ENCODE measurements around the gene SH3RF3. TPM values are rescaled to one million over a fixed set of nuclear protein-coding genes. Genes with fewer than 3 reads are reported as not detected.

The SH3RF3 gene
- polyA plus RNA-seq, 12 donors: 3.3 to 7.5 (median 4.7) TPM; not detected in 1

DNA sequence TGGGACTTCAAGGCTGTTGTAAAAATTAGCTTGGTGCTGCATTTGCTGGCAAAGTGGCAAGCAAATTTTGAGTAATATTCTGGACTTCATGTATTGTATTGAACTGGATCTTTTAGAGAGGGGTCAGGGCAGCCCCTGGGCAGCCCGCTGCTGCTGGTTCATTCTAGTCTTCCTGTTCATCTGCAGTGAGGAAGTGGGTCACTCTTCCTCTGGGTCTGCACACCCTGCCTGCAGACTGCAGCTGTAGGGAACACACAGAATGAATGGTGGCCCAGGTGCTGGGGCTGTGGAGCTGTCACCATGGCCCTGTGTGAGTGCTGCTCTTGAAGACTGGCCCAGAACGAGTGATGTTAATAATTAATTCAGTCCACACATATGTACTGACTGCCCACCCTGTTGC, 9.4 kb downstream of the SH3RF3 start:
- no peak for DNase-seq

DNA sequence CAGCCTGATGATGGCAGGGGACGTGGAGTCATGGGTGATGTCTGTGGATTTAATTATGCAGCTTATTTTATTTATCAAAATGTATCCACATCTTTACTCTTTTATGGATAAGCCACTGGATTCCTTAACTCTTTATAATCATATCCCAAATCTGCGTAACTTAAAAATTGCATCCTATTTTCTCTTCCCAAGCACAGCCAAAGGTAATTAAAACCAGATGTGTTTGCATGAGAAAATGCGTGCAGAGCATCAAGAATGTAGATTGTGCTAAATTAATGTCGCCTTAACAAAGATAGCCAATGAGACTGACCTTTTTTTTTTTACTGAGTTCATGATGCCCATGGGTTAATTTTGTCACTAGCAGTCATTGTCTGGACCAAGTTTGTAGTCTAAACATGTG, 10.0 kb downstream of the SH3RF3 start:
- no peak for DNase-seq

DNA sequence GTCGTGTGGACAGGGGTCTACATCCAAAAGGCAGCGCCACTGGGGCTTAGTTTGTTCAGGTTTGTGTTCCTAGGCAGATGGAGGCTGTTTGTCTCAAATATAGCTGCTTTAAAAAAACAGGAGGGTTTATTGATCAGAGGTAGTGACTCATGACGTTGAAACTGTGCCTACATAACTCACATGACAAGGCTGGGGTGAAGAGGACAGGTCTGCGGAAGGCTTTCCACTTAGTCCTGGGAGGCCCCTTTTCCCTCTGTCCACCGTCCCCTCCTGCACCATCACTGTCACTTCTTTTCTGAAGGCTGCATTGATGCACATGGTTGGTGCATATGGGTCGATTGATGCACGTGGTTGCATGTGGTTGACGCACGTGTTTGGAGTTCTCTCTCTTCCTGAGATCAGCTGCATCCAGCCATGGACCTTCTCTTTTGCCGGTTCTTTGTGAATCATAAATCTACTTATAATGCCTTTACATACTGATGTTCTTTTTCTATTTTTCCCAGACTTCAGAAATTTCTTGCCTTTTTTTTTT, 10.9 kb downstream of the SH3RF3 start:
- no peak for DNase-seq

DNA sequence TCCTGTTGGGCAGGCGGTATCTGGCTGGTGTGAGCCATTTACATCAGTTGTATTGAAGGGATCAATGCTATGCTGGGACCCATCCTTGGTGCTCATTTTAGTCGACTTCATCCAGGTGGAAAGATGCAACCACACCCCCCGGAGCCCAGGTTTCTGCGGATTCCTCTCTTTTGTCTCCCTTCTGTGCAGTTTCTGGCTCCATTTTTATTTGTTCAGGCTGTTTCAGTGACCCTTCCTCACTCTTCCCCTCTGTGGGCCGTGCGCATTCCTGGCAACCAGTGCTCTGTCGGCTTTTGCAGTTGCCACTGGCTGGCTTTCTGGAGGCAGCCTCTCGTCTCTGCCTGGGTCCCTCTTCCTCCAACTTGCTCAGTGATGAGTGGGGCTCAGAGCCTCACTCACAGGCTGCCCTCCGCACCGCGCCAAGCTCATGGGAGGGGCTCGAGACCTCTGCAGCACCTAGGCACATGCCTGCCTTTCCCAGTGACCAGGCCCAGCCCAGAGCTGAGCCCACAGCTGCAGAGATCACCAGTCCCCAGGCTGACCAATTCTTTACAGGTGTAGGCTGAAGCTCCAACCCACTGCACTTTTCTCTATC, 12.1 kb downstream of the SH3RF3 start:
- DNase-seq: no peak

DNA sequence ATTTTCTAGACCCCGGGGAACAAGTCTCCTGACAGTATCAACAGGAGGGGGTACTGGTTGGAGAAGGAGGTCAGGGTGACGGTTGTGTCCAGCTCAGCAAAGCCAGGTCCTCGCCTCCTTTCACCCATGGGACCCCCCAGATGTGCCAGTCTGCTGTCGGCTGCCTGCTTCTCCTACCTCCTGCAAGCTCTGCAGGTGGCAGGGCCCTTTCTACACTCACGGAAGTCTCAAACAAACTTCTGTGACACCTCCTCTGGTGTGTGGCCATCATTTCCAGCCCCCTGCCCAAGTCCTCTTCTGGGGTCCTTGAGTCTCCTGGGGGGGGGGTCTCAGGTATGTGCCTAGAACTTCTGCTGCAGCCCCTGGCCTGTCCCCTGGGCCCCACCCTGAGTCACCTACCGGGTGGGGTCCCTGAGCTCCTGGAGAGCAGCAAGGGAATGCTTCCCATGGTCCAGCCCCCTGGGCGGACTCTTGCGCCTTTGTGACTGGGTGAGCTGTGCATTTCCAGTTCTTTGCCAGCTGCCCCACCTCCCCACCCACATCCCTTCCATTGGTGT, 12.8 kb downstream of the SH3RF3 start:
- DNase-seq: no peak

DNA sequence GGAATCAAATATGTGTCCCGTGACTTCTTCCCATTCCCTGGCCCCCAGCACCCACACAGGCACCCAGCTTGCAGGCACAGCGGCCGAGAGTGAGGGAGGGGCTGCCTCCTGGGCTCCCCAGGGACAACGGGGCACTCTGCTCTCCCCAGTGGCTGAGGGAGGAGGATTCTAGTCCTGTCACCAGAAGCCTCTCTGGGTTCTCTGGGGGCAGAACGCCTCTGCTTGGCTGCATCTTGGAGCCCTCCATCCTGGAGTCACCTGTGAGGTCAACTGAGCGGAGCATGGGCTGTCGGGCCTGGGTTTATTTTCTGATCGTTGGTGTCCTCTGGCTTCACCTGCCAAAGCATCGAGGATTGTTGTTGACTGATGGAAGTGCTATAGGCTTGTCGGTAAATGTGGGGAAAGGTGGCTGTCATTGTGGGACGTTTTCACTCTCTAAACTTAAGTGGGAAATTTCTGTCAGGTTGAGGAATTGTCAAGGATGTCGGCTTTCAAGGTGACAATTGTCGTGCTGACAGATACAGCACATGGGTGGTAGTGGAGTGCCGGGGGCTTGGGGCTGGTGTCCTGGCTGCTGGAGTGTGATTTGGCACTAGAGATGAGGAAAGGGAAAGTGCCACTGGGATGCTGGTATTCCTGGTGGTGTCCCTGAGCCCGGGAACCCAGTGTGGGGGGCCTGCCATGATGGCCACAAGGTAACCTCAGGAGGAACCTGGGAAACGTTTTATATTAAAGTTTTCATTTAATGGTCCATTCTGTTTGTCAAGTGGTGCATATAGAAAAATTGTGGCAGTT, 13.6 kb downstream of the SH3RF3 start:
- no peak for DNase-seq

DNA sequence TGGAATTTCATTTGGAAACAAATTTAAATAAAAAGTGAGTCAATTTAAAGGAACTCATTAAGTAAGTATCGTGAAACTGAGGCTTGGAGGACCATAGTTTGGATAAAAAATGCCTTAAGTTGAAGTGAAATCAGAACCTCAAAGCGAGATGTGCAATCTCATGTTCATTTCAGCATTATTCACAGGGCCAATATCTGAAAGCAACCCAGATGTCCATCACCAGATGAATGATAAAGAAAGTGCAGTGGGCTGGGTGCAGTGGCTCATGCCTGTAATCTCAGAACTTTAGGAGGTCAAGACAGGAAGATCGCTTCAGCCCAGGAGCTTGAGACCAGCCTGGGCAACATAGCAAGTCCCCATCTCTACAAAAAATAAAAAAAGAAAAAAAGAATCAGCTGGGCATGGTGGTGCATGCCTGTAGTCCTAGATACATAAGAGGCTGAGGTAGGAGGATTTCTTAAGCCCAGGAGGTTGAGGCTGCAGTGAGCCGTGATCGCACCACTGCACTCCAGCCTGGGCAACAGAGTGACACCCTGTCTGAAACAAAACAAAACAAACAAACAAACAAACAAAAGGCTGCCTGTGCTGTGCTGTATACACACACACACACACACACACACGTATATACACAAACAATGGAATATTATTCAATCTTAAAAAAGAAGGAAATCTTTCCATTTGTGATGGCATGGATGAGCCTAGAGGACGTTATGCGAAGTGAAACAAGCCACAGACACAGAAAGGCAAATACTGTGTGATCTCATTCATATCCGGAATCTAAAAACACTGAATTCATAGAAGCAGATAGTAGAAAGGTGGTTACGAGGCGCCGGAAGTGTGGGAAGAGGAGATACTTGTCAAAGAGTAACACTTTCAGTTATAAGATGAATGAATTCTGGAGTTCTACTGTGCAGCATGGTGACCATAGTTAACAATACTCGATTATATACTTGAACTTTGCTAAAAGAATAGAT, 14.5 kb downstream of the SH3RF3 start:
- no peak for DNase-seq

DNA sequence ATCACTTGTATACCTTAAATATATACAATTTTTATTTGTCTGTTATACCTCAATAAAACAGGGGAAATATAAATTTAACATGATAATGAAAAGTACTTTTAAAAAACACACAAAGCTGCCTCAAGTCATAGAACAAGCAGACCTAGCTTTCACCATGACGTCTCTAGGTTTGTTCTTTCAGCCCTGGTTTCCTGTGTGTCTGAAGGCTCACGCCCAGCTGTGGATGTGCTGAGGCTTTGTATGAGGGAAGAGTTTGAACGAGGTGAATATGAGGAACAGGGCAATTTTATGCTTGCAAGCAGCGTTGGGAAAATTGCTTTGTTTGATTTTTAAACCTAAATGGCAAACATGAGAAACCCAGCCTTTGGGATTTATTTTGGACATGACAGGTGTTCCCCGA, 15.3 kb downstream of the SH3RF3 start:
- DNase-seq: no peak

DNA sequence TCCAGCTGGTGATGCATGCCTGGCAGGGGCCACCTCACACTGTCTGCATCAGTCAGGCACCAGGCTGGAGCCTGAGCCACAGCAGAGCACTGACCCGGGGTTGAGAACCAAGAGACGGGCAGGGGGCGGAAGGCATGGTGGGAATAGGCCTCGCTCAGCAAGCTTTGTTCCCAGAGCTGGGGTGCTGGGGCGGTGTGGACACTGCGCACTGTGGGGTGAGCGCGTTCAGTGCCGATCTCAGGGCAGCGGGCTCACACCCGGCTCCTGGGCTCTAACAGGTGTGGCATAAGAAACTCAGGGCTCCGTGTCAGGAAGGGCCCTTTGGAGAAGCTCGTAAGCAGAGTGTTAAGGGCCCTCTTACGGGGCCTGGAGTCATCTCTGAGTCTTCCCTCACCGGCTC, 15.7 kb downstream of the SH3RF3 start:
- DNase-seq: no peak

DNA sequence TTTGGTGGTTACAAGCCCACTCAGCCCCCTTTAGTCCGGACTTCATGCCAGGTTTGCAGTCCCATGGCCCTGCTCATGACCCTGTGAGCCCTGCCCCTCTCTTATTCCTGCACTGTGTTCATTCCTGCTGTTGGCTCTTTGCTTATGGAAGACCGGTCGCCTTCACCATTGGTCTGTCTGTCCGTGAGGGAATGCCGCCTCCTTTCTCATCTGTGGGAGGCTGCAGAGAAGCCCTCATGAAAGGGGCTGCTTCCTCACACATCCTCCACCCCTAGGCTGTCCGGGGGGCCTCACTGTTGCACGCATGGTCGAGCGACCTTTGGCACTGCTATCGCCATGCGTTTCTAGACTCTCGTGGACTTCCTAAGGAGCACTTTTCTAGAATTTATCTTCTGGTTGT, 16.3 kb downstream of the SH3RF3 start:
- DNase-seq: no peak

DNA sequence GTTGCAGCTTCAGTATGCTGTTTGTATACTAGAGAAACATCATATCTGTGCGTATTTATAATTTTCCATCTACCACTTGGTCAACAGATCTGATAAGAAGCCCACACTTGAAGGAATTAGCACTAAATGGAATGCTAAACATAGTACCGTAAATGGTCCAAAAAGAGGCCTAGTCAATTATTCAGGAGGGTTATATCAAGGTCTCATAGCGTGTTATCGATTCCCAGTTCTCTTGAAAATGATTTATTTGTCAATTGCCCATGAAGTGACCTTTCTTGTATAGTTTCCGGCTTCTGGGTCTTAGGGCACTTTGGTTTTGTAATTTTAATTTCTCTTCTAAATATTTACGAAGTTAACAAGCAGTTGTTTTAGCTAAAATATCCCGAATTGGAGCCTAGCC, 18.4 kb downstream of the SH3RF3 start:
- no peak for DNase-seq

DNA sequence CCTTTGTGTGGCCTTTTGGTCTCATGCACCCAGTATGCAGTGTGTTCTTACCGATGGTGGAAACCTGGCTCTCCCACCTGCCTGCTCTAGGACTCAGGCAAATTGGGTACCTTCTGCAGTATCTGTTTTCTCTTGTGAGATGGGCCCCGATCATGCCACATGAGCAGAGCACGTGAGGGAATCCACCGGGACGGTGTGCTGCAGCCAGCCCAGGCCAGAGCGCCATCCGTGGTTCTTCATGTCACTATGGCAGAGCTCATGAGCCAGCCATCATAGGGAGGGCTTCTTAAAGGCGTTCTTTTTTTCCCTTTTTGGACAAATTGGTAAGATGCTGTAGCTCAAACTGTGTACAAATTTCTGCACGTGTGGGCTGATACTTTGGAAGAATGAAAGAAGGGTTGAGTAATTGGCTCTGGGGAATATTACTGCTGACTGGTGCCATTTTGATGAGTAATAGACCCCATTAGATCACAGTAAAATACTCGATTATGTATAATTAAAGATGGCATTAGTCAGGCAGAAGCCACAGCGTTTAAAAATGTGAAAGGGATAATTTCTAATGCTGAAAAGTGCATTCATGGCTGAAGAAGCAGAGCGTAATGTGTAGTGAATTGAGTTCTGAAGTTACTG, 19.2 kb downstream of the SH3RF3 start:
- no peak for DNase-seq

DNA sequence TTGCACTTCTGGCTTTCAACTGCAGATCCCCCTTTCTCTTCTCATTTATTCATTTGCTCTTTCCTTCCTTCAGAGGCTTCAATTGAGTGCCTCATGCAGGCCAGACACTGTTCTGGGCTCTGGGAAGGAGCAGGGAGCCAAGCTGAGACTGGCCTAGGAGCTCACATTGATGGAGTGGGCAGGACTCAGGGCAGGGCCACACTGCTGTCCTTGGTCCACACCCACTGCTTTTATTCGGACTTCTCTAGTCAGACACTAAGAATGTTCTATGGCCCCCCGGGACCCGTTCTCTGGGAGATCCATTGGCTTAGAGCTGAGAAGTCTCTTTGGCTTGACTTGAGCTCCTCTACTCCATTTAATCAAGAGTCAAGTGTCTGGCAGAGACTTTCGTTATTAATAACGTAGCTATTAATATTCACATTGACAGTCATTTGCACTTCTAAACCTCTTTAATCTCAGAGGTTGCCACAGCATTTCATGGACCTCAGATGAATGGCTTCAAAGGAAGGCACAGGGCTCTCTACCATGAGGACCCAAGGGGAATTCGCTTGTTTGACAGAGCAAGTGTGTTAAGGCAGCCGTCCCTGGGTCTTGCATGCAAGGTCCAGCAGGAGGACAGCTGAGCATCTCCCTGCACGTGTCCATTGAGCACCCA, 20.1 kb downstream of the SH3RF3 start:
- DNase-seq: no peak

DNA sequence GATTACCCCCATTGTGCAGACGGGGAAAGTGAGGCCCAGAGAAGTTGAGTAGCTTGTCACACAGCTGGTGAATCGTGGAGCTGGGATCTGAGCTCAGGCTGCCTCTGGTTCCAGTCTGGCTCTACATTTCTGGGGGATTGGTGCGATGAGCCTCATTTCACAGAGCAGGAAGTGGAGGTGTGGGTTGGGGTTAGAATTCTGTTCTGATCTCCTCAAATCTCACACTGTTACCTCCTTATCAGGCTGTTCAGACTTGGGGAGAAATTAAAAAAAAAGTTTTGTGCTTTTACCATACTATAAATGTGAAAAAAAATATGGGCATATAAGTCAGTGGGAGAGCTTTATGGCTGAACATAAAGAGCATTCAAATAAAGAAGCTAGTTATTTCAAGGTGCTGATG, 21.6 kb downstream of the SH3RF3 start:
- DNase-seq: no peak

DNA sequence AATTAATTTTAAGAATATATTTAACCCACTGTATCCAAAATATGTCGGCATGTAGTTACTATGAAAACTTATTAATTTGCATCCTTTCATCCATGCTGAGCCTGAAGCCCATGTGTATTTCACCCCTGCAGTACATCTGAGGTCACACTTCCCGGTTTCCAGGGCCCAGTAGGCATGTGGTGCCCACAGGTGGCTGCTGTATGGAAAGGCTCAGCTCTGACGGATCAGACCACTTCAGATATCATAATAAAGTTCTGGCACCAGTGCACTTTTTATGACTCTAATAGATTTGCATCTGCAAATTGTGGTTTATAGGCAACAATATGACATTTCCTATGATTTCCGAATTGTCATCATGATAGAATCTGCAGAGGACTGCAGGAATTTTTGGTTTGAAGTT, 22.5 kb downstream of the SH3RF3 start:
- DNase-seq: no peak

DNA sequence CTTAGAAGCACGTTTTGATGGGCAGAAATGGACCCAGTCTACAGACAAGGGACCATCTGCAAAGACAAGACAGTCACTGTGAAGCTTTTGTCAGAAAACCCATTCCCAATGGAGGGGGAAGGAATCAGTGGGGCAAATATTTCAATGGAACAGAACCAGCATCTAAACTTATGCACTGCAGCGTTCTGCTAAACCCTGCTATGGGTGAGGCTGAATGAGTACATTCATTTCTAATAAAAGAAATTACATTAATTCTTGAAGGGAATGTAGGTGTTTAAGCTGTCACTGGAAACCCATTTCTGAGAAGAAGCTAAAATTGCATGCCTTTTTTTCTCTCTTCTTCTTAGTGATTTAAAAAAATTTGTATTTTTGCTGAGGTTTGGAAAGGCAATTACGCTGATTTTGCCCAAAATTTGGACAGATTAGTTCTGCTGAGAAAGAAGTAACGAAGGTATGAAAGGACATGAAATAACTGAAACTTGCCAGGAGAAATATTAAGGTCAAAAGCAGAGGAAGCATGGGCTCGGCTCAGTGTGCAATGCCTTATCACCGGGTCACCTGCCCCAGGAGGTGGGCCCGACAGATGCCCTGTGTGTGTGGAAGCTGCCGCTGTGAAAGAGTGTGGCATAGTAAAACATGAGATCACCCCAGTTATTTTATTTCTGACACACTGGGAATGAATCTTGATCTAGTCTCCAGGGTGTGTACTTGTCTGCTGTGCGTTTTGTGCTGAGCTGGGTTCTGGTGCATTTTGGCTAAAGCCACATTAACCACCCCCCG, 24.2 kb downstream of the SH3RF3 start:
- DNase-seq: no peak

DNA sequence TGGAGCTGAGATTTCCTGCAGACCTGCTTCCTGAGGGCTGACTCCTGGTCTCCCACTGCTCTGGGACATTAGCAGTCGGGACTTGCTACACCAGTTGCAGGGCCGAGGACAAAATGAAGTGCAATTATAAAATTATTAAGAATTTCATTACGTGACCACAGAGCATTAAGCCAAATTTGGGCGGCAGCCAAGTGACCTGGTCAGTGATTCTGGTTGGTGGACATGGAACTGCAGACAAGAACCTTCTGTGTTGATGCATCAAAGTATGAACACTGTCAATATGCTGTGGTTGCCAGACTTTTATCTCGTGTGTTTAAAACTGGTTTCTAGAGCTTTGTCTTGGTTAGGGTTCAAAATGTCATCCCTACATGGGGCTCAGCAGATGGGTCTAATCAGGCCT, 24.8 kb downstream of the SH3RF3 start:
- DNase-seq: no peak

DNA sequence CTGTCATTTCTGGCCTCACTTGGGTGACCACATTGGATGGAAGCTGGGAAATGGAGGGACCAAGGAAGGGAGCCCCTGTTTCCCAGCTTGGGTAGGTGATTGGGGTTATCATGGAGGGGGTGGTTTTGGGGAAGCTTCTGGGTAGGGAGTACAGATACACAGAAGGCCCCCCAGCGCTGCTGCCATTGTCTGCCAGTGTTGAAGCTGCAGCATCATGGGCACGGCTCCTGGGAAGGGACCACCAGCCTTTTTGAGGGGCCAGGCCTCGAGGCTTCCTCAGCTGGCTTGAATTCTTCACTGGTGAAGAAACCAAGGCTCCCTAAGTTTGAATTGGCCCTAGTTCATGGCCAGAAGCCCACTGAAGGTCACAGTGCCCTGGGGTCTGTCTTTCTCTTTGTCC, 25.2 kb downstream of the SH3RF3 start:
- DNase-seq: no peak

DNA sequence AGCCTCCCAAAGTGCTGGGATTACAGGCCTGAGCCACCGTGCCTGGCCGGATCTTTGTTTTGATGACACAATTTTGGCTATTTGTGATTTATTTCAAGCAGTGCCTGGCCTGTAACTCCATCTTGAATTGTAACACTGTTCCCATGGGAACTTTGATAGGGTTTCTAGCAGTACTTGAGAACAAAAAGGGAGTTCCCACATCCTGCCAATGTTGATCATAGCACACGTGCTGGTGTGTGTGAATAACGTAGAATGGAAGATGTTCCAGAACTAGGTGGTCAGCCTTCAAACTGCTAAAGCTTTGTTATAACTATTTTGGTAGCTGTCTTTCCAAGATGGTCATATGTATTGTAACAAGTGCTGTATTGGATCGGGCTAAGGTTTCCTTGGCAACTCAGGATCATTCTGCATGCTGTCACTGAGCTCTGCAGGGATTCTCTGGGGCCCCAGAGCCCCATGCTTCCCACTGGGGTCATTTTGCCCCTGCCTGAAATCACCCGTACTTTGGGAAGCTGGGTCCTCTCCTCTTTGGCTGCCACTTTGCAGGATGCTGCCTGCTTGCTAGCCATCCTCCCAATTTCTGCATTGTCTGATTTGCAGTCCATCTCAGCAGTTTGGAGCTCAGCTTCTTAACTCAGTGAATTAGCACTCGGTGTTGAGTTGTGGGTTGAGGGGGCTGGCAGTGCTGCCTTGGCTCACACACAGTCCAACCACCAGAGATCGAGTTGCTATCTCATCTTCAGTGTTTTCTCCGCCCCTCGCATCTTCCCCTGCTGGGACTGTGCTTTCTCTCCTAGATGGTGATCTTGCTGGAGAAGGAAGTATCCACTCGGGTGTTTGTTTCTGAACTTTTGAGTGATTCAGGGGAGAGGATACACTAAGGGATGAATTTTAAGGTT, 26.8 kb downstream of the SH3RF3 start:
- no peak for DNase-seq

All from muscle of arm (tissue), 12 donors.